Pancreas (tissue), 10 donors: Measurements from ENCODE around the gene RIOK2. TPM values are rescaled to one million over a fixed set of nuclear protein-coding genes. Genes with fewer than 3 reads are reported as not detected.

Experiments used
- ATAC-seq, 4 donors: fragments of 200-7000 bp; cut with Tn5 transposase; one replicate each; pipeline versions ENCODE4 v1.8.0 to v1.9.1; 2020; ENCODE audit warnings: mild to moderate bottlenecking in 4 of 4, moderate library complexity in 4 of 4
- DNase-seq, 6 donors: peaks; one replicate each; pipeline ENCODE4 v3.0.0-alpha.2; 2020
- FAIRE-seq: peaks from 2 replicates; lab custom pipeline; 2012; peaks lifted over from hg19 to GRCh38; lab: Jason Lieb, UNC
- H3K27ac ChIP-seq, 4 donors: fragments of 200-600 bp; sonication (generic); 1 replicate in 3 of 4; 2 replicates in 1 of 4; pipeline versions ENCODE4 v1.5.0 to v1.8.0; 2020
- H3K27me3 ChIP-seq, 4 donors: fragments of 200-600 bp; one replicate each; pipeline ENCODE4 v1.8.0; 2021
- H3K36me3 ChIP-seq, 3 donors: fragments of 200-600 bp; sonication (generic) in 1 of 3; one replicate each; pipeline versions ENCODE4 v1.5.0 to v1.8.0; 2020 to 2021
- H3K4me1 ChIP-seq, 3 donors: fragments of 200-600 bp; one replicate each; pipeline ENCODE4 v1.8.0; 2021
- H3K4me3 ChIP-seq, 4 donors: fragments of 200-600 bp; sonication (generic) in 2 of 4; one replicate each; pipeline versions ENCODE4 v1.5.0 to v1.8.0; 2020 to 2021
- H3K9me3 ChIP-seq, 4 donors: fragments of 200-600 bp; one replicate each; pipeline ENCODE4 v1.8.0; 2021
- WGBS, 2 donors: extraction: QIAGEN DNeasy Blood & Tissue Kit; methylation state at CpG; one replicate each; pipeline ENCODE4 v1.1.7; 2013; 5-methylcytosine and 5-hydroxymethylcytosine counted together
- intact Hi-C, 3 donors: fragments of 100-400 bp; cut with DNase I; formaldehyde crosslinking; loops; one replicate each; pipeline versions ENCODE4 v1.11.1 to v1.14.2; 2022
- polyA plus RNA-seq, 2 donors: library from polyadenylated mRNA; stranded (reverse); fragments of 200-250 nt; gene quantifications; one replicate each; pipeline ENCODE4 v1.2.3, GENCODE V29; 2013
- total RNA-seq, 6 donors: library from RNA; stranded (reverse); fragmentation: NEBNext Ultra II Directional in 4 of 6; extraction: Animal tissue kit (Norgen Biotek cat#: 25700) in 4 of 6; gene quantifications; one replicate each; pipeline versions ENCODE4 v1.2.1 to v1.2.4, GENCODE V29; 2021 to 2023
- TF ChIP-seq, protein P1 (sequence below), 4 donors: fragments of 200-600 bp; sonication (generic) in 3 of 4; IDR thresholded peaks; one replicate each; pipeline versions ENCODE4 v1.5.0 to v1.8.0; 2021; ENCODE audit warnings: antibody characterized with exemption in 4 of 4
- donor health status: healthy with polysubstance abuse.
- donor health status: DM: no; HTN: no; CAD: no; lungs with moderate emphysema.
- donor health status: DM: no; HTN: no; CAD: no.
- donor health status: control.
- donor health status: control.
- donor health status: Bipolar disorder and iron deficiency.
- donor health status: DM: yes; HTN: yes; CAD: no.
- donor health status: DM: no; HTN: no; CAD: no.
- donor health status: DM: no; HTN: no; CAD: no.
- donor health status: DM: yes; HTN: yes; CAD: no.

Gene RIOK2
- total and polyA plus RNA-seq, 8 donors = 7.6 to 18.7 (median 11.1) TPM

DNA sequence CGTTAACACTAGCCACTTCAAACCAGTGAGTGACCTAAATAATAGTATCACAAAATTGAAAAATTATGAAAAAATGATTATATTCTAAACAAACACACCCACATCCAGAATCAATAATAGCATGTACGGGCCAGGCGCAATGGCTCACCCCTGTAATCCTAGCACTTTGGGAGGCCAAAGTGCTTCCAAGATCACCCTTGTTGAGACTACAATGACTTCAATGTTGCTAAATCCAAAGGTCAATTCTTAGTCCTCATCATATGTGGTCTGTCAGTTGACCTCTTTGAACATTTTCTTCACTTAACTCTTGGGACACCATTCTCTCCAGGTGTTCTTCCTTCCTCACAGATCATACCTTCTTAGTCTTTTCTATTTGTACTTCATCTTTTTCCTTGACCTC, 11.3 kb downstream of the RIOK2 start:
- TF ChIP-seq, protein P1, sequence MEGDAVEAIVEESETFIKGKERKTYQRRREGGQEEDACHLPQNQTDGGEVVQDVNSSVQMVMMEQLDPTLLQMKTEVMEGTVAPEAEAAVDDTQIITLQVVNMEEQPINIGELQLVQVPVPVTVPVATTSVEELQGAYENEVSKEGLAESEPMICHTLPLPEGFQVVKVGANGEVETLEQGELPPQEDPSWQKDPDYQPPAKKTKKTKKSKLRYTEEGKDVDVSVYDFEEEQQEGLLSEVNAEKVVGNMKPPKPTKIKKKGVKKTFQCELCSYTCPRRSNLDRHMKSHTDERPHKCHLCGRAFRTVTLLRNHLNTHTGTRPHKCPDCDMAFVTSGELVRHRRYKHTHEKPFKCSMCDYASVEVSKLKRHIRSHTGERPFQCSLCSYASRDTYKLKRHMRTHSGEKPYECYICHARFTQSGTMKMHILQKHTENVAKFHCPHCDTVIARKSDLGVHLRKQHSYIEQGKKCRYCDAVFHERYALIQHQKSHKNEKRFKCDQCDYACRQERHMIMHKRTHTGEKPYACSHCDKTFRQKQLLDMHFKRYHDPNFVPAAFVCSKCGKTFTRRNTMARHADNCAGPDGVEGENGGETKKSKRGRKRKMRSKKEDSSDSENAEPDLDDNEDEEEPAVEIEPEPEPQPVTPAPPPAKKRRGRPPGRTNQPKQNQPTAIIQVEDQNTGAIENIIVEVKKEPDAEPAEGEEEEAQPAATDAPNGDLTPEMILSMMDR (IDR thresholded peaks at IDR 0.05) = no peak
- no peak overlapping the region for H3K4me3 ChIP-seq
- no peaks in the 10 kb centered on the region for H3K4me1 ChIP-seq
- intact Hi-C loops = no loop called here
- no peak overlapping the region for H3K27ac ChIP-seq
- H3K27me3 ChIP-seq = no peaks in the 10 kb centered on the region
- DNase-seq = no peak
- no peak for FAIRE-seq
- H3K9me3 ChIP-seq = no peaks in the 10 kb centered on the region
- WGBS, 2 donors = 46 to 47% methylated on average over 3 of the region's 3 CpGs
- no peak for ATAC-seq
- peaks cover 0 to 74% (median 10%) of the 10 kb centered on the region in 3 donors for H3K36me3 ChIP-seq

DNA sequence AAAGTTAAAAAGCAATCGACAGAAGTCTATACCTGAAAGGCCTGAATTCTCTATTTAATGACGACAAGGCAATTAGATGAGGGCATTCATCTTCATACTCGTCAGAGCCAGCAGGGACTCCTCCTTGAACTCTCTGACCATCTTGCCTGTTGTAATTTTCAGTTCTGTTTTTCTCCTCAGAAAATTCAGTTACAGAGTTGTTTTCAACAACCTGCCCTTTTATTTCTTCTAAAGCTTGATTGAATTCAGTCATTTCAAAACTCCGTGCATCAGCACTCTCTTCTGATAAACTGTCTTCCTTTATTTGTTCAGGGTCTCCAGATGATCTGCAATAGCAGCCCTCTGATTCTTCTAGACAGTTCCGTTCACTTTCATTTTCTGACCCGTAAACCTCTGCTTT, 15.6 kb downstream of the RIOK2 start:
- DNase-seq (no peak), FAIRE-seq (no peak), ATAC-seq (no peak)
- Histone ChIP-seq H3K9me3 (no peaks in the 10 kb centered on the region), H3K4me3 (no peak overlapping the region), H3K4me1 (peaks cover 0 to 8% (median 0%) of the 10 kb centered on the region in 3 donors), H3K27me3 (no peaks in the 10 kb centered on the region), H3K27ac (no peak overlapping the region), H3K36me3 (peaks cover 0 to 53% (median 4%) of the 10 kb centered on the region in 3 donors)
- TF ChIP-seq, protein P1 (IDR thresholded peaks at IDR 0.05) = no peak
- 70 to 80% methylated on average over 6 of the region's 6 CpGs for WGBS, 2 donors
- intact Hi-C loops = loop anchor here in 1 of 3 donors (10.0 kb wide), 1 partner anchor 413 kb away; no protein-coding TSS in a partner anchor

DNA sequence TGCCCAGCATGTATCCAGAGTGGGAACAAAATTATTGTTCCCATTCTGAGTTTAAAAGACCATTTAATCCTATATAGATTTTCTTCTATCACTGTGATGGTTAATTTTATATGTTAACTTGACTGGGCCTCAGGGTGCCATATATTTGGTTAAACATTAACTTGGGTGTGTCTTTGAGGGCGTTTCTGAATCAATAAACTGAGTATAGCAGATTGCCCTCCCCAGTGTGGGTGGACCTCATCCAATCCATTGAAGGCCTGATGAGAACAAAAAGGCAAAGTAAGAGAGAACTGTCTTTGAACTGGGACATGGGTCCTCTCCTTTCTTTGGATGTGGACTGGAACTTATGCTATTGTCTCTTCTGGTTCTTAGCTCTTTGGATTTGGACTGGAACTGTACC, 17.3 kb downstream of the RIOK2 start:
- WGBS, 2 donors = 8 to 15% methylated on average over 1 of the region's 1 CpG
- FAIRE-seq (no peak), DNase-seq (no peak), ATAC-seq (peak in 2 of 4 donors; percentile 55 to 65)
- Histone ChIP-seq H3K27ac (no peak overlapping the region), H3K4me3 (no peak overlapping the region), H3K9me3 (no peaks in the 10 kb centered on the region), H3K27me3 (no peaks in the 10 kb centered on the region), H3K4me1 (peaks cover 0 to 8% (median 0%) of the 10 kb centered on the region in 3 donors), H3K36me3 (peaks cover 0 to 45% (median 4%) of the 10 kb centered on the region in 3 donors)
- TF ChIP-seq, protein P1 (IDR thresholded peaks at IDR 0.05) = no peak
- intact Hi-C loops = loop anchor here in 1 of 3 donors (10.0 kb wide), 1 partner anchor 411 kb away; no protein-coding TSS in a partner anchor

DNA sequence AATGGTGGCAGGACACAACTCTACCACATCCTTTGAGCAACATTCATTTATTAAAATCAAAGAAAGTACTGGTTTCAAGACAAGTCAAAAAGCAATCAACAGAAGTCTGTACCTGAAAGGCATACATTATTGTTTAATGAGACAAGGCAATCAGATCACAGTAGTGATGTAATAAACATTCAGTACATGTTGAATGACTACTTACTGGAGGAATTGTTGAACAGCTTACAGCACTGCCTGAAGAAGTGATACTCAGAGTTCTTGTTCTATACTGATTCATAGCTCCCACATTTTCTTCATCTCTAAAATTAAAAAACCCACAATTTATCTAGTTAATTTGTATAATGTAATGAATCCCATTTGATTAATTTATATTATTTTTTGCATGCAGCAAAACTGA, 18.2 kb downstream of the RIOK2 start:
- no peak for FAIRE-seq
- no peak for DNase-seq
- no peak overlapping the region for H3K27ac ChIP-seq
- intact Hi-C loops = loop anchor here in 1 of 3 donors (10.0 kb wide), 1 partner anchor 410 kb away; no protein-coding TSS in a partner anchor
- peak in 1 of 4 donors; percentile 25 for ATAC-seq
- H3K36me3 ChIP-seq = peaks cover 0 to 39% (median 4%) of the 10 kb centered on the region in 3 donors
- TF ChIP-seq, protein P1 (IDR thresholded peaks at IDR 0.05) = no peak
- no peaks in the 10 kb centered on the region for H3K27me3 ChIP-seq
- peaks cover 0 to 8% (median 0%) of the 10 kb centered on the region in 3 donors for H3K4me1 ChIP-seq
- no peaks in the 10 kb centered on the region for H3K9me3 ChIP-seq
- no peak overlapping the region for H3K4me3 ChIP-seq

DNA sequence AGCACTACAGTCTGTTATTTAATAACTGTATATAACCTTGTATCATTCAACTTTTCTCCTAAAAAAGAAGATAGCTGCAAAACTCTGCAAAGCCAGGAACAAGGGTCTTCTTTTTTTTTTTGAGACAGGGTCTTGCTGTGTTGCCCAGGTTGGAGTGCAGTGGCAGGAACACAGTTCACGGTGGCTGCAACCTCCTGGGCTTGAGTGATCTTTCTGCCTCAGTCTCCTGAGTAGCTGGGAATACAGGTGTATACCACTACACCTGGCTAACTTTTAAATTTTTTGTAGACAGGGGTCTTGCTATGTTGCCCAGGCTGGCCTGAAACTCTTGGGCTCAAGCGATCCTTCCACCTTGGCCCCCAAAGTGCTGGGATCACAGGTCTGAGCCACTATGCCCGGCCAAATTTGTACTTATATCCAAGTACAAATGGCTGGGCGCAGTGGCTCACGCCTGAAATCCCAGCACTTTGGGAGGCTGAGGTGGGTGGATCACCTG, 19.2 kb downstream of the RIOK2 start:
- DNase-seq = no peak
- no peak for FAIRE-seq
- TF ChIP-seq, protein P1 (IDR thresholded peaks at IDR 0.05) = no peak
- Histone ChIP-seq H3K27me3 (no peaks in the 10 kb centered on the region), H3K4me1 (peaks cover 0 to 8% (median 0%) of the 10 kb centered on the region in 3 donors), H3K4me3 (no peak overlapping the region), H3K36me3 (peaks cover 0 to 42% (median 4%) of the 10 kb centered on the region in 3 donors), H3K9me3 (no peaks in the 10 kb centered on the region), H3K27ac (no peak overlapping the region)
- intact Hi-C loops = loop anchor here in 1 of 3 donors (10.0 kb wide), 1 partner anchor 409 kb away; no protein-coding TSS in a partner anchor
- 94 to 100% methylated on average over 5 of the region's 5 CpGs for WGBS, 2 donors
- ATAC-seq = no peak
